GM21737 (cell line): ENCODE results near the gene ACTMAP.
A peak's percentile ranks its signal among the peaks of the same experiment; 100 is the strongest.

ENCODE experiments used
- ATAC-seq: cut with Tn5 transposase; IDR thresholded peaks from one replicate; pipeline ENCODE4 v1.9.1; 2021; ENCODE audit warnings: mild to moderate bottlenecking, moderate library complexity; ENCODE audit not compliant: unreplicated experiment

ACTMAP gene

DNA sequence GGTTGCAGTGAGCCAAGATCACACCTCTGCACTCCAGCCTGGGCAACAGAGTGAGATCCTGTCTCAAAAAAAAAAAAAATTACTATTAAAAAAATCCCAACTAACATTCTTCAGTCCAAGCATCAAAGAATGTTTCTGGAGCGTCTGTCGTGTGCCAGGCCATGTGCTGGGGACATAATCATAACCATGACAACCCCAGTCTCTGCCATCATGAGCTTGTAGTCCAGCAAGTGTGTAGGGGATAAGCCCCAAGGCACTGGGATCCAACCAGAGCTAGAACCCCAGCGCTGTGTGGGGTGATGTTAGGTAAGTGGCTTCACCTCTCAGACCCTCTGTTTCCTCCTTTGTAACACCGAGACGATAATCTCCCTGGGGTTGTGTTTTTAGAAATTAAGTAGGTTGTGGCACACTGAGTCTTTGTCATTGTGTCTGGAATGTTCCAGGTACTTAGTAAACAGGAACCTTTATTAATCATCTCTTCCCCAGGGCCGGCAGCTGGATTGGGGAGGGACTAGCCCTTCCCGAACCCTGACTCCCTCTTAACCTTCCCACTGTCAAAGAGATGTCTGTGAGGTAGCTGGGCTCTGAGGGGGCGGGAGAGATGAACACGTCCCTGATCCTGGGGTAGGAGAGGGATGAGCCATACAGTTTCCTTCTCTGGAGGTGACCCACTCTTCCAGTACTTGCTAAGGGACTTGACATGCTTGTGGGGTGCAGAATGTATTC, 28.2 kb downstream of the ACTMAP start:
- no peak for ATAC-seq

DNA sequence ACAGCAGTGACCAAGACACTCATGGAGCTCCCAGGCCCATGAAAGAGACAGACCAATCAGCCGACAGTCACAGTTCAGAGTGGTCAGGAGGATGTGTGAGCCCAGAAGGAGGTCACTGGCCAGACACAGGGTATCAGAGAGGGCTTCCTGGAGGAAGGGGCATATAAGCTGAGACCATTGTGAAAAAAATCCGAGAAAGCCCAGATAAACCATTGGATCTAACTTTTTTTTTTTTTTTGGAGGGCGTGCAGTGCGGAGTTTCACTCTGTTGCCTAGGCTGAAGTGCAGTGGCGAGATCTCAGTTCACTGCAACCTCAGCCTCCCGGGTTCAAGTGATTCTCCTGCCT, 29.2 kb downstream of the ACTMAP start:
- ATAC-seq: no peak

DNA sequence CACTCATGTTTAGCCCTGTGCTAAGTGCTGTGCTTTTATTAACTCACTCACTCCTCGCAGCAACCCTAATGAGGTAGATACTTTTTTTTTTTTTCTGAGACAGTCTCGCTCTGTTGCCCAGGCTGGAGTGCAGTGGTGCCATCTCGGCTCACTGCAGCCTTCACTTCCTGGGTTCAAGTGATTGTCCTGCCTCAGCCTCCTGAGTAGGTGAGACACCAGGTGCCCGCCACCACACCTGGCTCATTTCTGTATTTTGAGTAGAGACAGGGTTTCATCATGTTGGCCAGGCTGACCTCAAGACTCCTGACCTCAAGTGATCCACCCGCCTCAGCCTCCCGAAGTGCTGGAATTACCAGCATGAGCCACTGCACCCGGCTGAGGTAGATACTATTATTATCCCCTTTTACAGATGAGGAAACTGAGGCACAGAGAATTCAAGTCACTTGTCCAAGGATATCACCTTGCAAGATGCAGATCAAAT, 30.8 kb downstream of the ACTMAP start:
- ATAC-seq: no peak

DNA sequence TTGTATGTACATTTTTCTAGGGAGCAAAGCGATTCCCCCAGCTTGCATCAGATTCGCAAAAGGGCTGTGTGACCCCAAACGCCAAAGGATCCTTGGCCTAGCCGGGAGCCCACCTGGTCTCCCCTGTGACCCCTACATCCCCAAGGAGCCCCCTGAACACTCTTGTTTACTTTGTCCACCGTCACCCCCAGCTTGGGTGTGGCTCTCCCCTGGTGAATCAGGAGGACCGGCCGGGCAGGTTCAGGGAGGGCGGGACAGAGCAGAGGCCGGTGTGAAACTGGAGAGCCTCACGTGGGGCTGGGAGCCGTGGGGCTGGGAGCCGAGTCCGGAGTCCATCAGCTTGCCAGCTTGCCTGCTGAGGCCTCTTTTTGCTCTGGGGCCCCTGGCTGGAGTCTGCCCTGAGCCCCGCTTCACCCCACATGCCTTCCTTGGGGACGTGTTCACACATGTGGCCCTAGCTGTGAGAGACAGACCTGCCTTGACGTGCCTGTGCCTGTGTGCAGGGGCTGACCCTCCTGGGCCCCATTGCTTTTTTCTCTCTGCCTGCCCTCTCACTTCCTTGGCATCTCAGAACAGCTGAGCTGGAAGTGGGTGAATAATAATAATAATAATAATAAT, 31.4 kb downstream of the ACTMAP start:
- no peak for ATAC-seq

DNA sequence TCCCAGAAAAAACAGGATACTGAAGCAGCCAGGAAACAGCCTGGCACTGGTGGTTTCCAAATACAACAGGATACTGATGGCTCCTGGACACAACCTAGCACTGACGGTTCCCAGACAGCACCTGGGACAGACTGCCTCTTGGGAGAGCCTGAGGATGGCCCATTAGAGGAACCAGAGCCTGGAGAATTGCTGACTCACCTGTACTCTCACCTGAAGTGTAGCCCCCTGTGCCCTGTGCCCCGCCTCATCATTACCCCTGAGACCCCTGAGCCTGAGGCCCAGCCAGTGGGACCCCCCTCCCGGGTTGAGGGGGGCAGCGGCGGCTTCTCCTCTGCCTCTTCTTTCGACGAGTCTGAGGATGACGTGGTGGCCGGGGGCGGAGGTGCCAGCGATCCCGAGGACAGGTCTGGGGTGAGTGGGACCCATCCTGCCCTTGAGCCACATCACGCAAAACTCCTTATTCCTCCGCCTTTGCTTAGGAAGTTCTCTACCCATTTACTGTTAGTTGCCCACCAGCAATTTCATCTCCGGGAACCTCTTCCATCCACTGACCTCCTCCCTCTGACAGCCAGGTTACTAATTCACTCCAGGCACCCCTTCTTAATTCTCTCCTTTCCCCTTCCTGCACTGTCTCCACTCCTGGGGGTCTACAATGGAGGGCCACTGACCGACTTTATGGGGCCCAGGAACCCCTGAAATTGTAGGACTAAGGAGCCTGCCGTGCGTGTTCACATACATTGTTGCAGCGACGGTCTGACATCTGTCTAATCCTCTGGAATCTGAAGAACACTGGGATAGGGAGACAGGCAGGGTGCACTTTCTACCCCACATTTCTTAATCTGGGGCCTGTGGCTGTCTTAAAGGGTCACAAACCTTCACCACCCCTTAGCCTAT, 32.1 kb downstream of the ACTMAP start:
- ATAC-seq: no peak

DNA sequence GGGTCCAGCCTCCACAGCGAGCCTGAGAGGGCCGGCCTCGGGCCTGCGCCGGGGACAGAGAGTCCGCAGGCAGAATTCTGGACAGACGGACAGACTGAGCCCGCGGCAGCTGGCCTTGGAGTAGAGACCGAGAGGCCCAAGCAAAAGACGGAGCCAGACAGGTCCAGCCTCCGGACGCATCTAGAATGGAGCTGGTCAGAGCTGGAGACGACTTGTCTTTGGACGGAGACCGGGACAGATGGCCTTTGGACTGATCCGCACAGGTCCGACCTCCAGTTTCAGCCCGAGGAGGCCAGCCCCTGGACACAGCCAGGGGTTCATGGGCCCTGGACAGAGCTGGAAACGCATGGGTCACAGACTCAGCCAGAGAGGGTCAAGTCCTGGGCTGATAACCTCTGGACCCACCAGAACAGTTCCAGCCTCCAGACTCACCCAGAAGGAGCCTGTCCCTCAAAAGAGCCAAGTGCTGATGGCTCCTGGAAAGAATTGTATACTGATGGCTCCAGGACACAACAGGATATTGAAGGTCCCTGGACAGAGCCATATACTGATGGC, 32.9 kb downstream of the ACTMAP start:
- no peak for ATAC-seq

DNA sequence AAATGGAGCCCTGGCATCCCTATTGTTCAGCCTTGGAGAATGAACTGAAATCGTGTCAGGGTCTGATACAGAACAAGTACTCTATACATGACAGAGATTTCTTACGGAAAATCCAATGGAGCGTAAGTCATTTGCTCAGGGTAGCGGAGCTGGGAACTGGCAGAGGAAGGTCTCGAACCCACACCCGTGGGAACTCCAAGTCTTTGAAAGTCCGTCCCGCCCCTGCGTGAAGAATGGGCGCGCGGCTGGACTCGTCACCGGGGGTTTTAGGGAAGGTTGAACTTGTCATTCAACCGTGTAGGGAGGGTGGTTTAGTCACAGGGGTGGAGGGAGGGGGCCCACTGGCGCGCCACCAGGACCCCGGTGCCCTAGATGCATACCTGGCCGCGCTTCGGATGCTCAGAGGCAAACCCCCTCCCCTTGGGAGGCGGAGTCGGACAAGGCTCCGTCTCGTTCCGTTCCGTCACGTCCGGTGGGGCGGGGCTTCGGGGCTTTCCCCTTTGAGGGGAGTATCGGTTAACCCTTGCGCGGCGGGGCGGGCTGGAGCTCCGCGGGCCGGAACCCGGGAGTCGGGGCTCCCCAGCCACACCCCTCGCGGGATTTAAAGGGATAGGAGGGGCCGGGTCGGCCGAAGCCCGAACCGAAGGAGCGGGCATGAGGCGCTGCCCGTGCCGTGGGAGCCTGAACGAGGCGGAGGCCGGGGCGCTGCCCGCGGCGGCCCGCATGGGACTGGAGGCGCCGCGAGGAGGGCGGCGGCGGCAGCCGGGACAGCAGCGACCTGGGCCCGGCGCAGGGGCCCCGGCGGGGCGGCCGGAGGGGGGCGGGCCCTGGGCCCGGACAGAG, 33.6 kb downstream of the ACTMAP start, which contains the start of the genes COQ8B and ITPKC:
Gene COQ8B (minus strand): TSS at position 405 of the 843 bp plus-strand sequence. CDS start 2,254 bp downstream, outside the sequence.
Gene ITPKC (plus strand): TSS at position 631 of the 843 bp plus-strand sequence. CDS start 24 bp downstream, at position 655.
- peak; percentile 67 for ATAC-seq

DNA sequence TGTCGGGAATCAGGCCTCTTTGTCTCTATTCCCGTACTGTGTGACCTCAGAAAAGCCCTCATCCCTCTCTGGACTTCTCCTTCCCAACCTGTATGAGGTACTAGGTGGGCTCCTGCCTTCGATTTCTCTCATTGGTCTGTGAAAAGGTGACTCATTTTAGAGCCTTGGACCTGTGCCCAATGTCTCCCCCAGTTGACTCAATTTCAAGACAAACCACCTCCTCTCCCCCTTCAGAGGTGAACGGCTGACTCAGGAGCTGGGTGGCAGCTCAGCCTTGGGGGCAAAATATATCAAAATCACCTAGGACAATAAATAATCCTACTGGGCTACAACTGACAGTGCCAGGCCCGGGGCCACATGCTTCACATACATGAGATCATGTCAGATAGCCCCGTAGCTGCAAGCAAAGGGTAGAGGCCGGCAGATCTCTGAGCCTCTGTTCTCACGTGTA, 34.2 kb downstream of the ACTMAP start:
- no peak for ATAC-seq

DNA sequence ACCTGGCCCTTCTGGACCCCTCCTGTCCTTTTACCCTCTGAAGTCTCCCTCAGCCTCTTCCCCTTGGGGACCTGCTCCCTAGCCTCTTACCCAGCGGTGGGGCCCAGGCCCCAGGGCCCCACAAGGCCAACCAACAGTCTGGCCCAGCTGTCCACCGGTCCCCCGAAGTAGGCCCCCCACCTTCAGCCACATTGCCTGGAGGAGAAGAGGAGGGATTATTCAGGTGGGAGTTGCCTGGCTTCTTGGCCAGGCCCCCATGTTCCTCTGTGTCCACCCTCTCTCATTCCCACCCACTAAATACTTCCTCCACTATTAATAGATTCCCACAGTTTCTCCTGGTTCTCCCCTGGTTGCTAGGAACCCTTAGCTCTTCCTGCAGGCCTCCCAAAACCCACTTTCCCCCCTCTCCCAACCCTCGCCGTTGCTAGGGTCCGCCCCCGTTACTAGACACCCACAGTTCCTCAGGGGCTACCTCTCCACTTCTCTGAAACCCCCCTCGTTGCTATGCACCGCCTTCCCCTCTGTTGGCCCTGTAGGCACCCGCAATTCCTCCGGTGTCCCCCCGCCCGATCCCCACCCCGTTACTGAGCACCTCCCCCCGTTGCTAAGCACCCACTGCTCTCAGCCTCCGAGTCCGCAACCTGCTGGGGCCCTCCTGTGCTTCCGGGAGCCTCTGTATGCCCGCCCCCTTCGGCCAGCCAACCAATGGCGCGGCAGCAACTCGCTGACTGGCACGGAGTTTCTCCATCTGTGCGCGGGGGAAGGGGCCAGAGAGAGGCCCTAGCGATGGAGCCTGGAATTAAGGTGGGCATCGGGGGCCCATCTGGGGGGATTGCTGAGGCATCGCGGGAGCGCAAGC, 35.6 kb downstream of the ACTMAP start:
- ATAC-seq: peak; percentile 53

DNA sequence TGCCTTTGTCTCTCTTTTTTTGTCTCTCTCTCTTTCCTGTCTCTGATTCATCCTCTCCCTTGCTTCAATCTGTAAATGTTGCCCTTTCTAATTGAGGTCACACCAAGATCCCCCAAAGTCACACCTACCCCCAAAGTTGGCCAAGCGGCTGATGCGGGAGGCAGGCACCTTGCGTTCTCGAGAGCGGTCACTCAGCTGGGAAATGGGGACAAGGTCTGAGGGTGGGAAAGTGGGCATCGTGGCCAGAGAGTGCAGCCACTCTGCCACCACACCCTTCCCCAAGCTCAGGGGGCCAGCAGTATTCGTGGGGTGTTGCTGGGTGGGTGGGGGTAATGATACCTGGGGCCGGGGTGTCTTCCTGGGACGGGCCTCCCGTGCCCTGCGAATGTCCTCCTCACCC, 36.3 kb downstream of the ACTMAP start:
- no peak for ATAC-seq

DNA sequence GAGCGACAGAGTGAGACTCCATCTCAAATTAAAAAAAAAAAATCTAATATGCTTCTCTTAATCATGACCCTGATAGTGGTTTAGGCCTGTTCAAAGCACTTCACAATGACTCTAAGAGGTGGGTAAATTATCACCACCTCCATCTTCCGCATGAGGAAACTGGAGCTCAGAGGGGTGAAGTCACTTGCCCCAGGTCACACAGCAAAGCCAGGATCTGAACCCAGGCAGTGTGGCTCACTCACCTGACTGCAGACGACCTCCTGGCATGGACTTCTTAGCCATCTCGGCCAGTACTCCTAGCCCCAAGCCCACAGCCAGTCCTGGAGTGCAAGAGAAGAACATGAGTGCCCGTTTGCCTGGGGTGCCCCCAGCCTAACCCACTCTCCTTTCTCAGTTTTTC, 40.5 kb downstream of the ACTMAP start:
- ATAC-seq: no peak

DNA sequence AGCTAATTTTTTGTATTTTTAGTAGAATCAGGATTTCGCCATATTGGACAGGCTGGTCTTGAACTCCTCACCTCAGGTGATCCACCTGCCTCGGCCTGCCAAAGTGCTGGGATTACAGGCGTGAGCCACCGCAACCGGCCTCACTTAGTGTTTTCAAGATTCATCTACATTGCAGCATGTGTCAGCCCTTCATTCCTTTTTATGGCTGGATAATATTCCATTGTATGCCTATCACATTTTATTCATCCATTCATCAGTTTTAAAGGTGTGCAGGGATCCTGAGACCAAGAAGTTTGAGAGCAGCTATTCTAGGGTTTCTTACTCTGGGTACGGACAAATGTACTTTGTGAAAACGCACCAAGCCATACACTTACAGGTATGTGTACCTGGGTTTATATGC, 42.7 kb downstream of the ACTMAP start:
- no peak for ATAC-seq

DNA sequence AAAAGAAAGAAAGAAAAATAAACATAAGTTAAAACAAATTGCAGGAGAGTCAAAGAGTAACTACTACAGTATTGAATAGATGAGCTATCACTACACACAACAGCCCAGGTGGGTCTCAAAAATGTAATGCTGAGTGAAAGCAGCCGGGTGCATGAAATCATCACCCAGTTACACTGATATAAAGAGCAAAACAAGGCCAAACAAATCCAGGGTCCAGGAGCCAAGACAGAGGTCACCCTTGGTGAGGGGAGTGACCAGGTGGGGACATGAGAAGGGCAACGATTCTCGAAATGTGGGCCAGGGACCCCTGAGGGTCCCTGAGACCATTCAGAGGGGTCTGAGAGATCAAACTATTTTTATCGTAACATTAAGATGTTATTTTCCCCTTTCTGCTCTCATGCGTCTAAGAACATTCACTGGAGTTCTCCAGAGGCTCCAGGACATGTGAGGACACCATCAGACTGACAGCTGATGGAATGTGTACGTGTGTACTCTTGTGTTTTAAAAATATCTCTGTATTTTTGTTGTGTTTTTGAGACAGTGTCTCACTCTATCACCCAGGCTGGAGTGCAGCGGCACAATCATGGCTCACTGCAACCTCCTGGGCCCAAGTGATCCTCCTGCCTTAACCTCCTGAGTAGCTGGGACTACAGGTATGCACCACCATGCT, 44.2 kb downstream of the ACTMAP start:
- no peak for ATAC-seq

DNA sequence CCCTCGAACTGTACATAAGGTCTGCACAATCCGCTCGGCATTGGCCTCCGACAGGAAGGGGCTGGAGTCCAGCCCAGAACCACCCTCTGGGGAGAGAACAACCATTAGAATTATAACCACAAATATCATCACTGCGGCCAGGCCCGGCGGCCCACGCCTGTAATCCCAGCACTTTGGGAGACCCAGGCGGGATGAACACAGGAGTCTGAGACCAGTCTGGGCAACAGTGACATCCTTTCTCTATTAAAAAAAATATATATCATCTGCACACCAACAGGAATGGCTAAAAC, 45.0 kb downstream of the ACTMAP start:
- no peak for ATAC-seq

DNA sequence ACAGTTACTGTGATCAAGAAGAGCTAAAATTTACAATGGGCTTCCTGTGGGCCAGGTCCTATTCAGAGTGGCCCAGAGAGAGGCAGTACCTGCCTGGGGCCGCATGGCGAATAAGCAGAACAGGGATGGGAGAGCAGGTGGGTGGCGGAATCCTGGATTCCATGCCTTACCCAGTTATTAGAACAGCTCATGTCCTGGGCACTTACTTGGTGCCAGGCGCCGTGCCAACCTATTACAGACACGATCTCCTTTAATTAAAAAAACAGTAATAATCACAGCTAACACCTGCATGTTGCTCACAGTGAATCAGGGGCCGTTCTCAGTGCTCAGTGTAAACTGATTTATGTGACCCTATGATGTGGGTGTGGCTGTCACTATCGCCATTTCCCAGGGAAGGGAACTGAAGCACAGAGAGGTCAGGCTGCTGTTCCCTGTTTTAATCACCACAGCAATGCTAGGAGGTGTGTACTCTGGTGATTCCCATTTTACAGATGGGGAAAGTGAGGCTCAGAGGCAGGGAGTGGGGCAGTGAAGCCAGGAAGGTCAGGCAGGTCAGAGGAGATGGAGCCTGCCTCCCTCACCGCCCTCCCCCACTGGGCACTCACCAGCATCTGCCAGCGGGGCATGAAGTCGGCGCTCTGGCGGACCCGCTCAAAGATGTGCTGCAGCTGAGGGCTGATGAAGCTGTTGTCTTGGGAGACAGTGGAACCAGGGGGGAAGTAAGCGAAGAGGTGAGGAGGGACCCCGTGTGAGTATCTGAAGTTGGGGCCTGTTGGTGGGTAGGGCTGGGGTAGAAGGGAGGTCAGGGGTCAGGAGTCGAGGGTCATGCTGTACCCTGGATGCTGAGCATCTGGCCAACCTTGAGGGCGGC, 45.6 kb downstream of the ACTMAP start:
- no peak for ATAC-seq

DNA sequence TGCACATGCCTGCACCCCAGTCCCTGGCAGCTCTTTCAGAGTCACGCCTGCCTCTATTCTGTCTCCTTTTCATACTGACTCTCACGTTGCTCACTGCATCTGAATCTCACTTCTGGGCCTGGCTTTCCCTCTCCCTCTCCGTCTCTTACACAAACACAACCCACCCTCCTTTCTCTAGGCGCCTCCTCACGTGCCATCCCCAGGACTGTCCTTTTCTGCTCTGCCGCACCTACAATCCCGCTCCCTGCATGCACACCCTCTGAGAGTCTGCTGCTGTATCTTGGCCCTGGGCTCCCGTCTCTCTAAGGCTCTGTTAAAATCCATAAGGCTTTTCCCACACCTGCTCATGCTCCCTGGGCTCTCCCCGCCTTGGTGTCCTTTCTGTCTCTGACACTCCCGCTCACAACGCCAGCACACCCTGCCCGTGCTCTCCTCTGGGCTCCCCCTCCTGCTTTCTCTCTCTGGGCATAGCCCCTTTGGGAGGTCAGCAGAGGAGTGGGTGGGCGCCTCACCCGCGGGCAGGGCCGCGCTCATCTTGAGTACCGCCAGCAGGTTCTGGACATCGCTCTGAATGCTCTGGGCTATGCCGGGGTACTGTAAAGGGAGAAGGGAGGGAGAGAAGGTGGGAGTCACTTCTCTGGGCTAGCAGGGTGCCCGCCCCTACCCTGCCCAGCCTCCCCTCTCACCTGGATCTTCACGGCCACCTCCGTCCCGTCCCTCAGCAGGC, 47.1 kb downstream of the ACTMAP start:
- ATAC-seq: no peak

DNA sequence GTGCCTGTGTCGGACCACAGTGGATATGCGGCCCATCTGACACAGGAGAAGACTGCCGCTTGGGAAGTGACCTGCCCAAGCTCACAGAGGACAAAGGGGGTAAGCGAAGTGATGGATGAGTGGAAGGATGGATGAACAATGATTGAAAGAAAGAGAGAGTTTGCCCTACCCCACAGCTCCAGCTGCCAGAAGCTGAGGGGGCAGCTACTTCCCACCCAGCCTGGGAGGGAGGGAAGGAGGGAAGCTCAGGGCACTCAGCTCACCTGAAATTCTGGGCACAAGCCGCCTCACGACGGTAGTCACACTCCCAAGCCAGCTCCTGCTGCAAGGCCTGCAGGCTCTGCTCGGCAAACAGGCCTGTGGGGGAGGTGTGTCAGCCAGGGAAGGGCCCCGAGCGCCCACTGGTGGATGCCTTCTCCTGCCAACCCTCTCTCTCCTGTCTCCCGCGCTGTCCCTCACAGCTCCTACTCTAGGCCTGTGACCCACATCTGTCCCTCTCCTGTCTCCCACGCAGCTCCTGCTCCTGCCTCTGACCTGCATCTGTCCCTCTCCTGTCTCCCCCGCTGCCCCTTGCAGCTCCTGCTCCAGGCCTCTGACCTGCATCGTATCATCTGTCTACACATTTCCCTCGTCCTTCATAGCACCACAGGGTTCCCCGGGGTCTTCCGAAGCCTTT, 47.8 kb downstream of the ACTMAP start:
- ATAC-seq: no peak
